GM06990 (cell line): ENCODE data around the gene FHOD3.

Experiments used
- DNase-seq: peaks from one replicate; pipeline ENCODE4 v3.0.0-alpha.2; 2011; ENCODE audit not compliant: insufficient read length; ENCODE audit errors: extremely low read depth
- H3K27me3 ChIP-seq: replicated peaks from 2 replicates; pipeline ENCODE4 v1.6.0; 2011; ENCODE audit warnings: low read length; ENCODE audit not compliant: control insufficient read depth, insufficient read depth
- H3K36me3 ChIP-seq: 2 replicates; pipeline ENCODE4 v1.5.1; 2011; ENCODE audit warnings: low read length; ENCODE audit not compliant: control insufficient read depth, insufficient read depth
- H3K4me3 ChIP-seq: replicated peaks from 2 replicates; pipeline ENCODE4 v1.5.1; 2011; ENCODE audit warnings: low read depth, mild to moderate bottlenecking, control low read depth, low read length
- CTCF ChIP-seq: IDR thresholded peaks from 2 replicates; pipeline ENCODE4 v1.5.1; 2011; ENCODE audit warnings: low read length, control low read depth, mild to moderate bottlenecking, inconsistent platforms; ENCODE audit not compliant: insufficient read depth, poor library complexity, severe bottlenecking

The FHOD3 gene

GRCh38 chr18:36732264-36732663, 434.8 kb downstream of the FHOD3 start:
- H3K27me3 ChIP-seq = no peaks in the 10 kb centered on the region
- TF ChIP-seq CTCF = no peak
- DNase-seq = no peak
- peaks cover 8% of the 10 kb centered on the region for H3K36me3 ChIP-seq
- H3K4me3 ChIP-seq = no peak overlapping the region

DNA sequence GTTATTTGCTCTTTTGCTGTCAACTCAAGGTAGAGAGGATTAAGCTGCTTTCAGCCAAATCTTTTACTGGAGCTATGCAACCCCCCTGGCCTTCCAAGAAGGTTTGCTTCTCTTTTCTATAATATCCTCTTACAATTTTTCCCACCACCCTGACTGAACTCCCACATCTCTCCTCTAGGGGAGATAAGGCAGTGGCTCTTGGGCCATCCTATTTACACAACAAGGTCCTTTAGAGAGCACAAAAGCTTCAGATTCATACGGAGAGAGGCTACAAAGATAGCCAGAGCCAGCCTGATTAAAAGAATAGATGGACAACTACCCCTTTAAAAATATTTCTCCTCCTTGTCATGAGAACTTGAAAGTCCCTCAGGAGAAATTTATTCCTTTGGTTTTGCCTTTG, 435.6 kb downstream of the FHOD3 start:
- DNase-seq = no peak
- TF ChIP-seq CTCF = no peak
- Histone ChIP-seq H3K4me3 (no peak overlapping the region), H3K36me3 (peaks cover 8% of the 10 kb centered on the region), H3K27me3 (no peaks in the 10 kb centered on the region)

DNA sequence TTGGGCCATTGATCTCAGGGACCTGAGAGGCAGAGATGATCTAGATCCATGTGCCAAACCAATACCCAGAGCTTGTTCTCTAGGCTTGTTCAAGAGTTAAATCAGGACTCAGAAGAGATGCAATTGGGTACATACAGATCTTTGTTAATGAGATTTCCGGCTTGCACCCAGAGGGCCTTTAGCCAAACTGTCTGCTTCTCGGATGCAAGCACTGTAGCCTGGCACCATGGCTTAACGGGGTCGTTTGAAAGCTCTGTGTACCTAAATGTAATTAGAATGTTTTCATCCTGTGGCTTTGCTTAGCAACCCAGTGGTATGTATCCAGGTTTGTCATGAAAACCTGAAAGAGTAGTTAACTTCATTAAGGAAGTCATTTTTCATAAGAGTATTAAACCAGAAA, 437.1 kb downstream of the FHOD3 start:
- DNase-seq = no peak
- Histone ChIP-seq H3K36me3 (peaks cover 8% of the 10 kb centered on the region), H3K27me3 (no peaks in the 10 kb centered on the region), H3K4me3 (no peak overlapping the region)
- TF ChIP-seq CTCF = no peak

GRCh38 chr18:36735130-36735529, 437.6 kb downstream of the FHOD3 start:
- Histone ChIP-seq H3K4me3 (no peak overlapping the region), H3K27me3 (no peaks in the 10 kb centered on the region), H3K36me3 (peaks cover 8% of the 10 kb centered on the region)
- no peak for DNase-seq
- TF ChIP-seq CTCF = no peak

DNA sequence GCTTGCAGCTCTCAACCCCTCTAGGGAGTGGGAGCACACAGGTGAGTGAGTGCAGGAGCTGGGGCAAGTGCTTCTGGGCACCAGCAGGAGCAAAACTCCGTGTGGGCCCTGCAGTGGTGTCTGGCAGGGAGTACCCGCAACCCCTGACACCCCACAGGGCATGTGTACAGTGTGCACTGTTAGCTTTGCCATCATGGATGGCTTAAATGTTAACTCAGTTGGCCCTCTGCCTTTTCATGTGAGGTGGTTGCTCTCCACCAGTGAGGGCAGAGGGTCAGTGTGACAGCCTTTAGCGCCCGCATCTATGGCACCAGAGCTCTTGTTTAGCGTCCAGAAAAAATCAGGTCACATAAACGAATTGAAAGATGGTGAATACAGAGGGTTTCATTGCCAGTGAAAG, 438.6 kb downstream of the FHOD3 start:
- Histone ChIP-seq H3K27me3 (no peaks in the 10 kb centered on the region), H3K4me3 (no peak overlapping the region), H3K36me3 (peaks cover 8% of the 10 kb centered on the region)
- no peak for TF ChIP-seq CTCF
- no peak for DNase-seq

DNA sequence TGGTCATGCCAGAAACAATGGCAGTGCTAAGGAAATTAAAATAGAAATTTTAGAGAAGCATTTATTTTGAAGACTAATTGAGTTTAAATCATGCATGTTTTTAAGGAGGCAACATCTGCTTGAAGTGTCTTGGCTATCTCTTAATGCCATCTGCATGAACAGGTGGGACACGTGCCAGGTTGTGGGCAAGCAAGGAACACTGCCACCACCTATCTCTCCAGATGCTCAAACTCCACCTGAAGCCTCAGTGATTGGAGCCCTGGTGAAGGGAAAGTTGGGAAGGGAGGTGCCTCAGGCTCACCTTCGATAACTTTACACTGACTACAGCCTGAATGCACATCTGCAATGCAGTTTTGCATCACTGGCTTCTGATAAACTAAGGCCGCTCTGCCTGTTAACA, 439.8 kb downstream of the FHOD3 start:
- Histone ChIP-seq H3K36me3 (peaks cover 3% of the 10 kb centered on the region), H3K27me3 (no peaks in the 10 kb centered on the region), H3K4me3 (no peak overlapping the region)
- TF ChIP-seq CTCF = no peak
- no peak for DNase-seq
